HG02973 (cell line): ENCODE measurements around the gene DGCR8.

Source experiments
- ATAC-seq: cut with Tn5 transposase; IDR thresholded peaks from one replicate; pipeline ENCODE4 v1.9.1; 2021; ENCODE audit warnings: moderate library complexity; ENCODE audit not compliant: unreplicated experiment

DGCR8 gene

DNA sequence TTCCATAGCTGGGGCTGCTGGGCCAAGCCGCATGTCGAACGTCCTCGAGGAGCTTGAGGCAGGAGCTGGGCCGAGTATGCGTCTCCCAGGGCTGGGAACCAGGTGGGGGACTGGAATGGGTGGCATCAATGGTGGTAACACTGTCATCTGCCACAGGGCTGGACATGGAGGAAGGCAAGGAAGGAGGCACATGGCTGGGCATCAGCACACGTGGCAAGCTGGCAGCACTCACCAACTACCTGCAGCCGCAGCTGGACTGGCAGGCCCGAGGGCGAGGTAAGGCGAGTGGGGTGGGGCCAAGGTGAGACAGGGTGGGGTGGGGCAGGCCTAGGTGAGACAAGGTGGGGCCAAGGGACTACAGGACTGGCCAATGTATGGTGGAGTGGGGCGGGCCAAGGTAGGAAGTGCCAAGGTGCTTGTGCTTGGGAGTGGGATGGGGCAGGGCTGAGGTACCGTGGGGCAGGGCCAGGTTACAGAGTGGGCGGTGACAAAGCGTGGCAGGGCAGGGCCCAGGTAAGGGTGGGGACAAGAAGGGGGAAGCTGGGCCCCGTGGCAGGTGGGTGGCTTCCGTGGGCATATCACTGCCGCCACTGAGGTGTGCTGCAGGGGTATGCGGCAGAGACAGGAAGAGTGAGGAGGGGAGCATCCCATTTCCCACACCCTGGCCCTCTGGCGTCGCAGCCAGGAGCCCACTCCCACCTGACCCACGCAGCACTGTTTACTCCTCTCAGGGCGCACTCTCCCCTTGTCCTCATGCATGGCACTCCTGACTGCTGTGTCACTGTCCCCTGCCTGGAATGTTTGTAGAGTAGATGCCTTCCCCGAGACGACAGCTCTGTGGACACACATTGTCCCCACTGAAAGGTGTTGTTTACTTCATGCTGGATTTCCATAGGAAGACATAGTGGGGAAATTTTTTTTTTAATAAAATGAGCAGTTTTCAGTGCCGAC lies 27.5 kb upstream of the DGCR8 start:
- ATAC-seq: no peak

DNA sequence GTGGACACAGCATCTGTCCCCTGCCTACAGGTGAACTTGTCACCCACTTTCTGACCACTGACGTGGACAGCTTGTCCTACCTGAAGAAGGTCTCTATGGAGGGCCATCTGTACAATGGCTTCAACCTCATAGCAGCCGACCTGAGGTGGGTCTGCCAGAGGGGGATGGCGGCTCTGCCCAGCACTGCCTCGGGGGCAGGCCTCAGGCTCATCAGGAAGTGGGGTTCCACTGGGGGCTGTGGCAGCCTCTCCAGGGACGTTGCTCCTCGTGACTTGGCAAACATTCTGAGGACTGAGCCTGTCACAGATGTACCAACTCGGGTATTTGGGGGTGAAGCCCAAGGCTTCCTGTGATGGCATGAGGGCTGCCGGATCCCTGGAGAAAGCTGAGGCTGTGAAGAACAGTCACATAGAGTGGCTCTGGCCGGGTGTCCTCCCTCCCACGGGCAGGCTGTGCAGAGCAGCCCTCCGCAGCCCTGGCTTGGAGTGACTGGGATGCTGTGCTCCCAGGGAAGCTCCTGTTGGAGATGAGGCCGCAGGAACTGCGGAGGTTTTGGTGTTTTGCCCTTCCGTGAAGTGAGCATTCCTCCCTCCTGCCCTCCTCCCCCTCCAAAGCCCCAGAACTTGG lies 26.5 kb upstream of the DGCR8 start:
- no peak for ATAC-seq

DNA sequence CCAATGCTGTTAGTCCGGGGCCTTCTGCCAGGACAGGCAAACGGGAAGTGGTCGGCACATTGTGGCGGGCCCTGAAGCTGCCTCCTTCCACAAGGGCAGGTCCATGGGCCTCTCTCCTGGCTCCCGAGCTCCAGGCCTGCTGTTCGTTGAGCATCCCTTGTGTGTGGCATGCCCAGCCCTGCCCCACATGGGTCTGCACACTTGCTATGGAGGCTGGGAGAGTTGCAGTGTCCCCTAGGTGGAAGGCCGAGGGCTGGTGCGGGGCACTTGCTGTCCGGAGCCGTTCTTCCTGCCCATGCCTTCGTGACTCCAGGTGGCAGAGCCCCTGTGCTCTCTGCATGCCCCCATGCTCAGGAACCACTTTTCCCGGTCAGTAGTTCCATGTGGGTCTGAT lies 26.0 kb upstream of the DGCR8 start:
- ATAC-seq: no peak

DNA sequence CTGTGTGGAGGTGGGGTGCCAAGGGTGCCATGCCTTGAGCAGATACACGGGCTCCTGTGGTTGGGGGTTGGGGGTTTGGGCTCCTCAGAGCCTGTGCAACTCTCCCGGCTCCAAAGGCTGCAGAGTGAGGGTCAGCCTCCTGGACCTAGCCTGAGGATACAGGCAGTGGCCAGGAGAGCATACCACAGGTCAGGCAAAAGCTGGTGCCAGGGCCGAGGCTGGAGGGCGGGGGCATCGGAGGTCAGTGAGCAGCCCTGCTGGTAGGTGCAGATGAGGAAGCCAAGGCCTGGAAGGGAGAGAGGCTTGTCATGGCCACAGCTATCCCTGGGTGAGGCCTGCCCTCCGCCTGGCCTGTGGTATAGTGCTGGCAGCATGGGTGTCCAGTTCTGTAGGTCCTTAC lies 25.6 kb upstream of the DGCR8 start:
- ATAC-seq: no peak

DNA sequence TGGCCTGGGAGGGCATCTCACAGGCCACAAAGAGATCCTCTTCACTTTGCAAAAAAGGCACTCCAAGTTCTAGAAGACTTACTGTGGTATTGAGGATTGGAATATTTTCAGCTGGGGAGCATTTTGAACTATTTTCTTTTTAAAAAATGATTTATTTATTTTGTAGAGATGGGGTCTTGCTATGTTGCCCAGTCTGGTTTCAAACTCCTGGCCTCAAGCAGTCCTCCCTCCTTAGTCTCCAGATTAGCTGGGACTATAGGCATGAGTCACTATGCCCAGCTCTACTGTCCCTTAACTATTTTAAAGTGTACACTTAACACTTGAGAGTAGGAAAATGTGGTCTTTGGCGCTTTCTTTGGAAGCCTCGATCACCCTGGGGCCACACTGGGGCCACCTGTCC lies 24.9 kb upstream of the DGCR8 start:
- no peak for ATAC-seq

DNA sequence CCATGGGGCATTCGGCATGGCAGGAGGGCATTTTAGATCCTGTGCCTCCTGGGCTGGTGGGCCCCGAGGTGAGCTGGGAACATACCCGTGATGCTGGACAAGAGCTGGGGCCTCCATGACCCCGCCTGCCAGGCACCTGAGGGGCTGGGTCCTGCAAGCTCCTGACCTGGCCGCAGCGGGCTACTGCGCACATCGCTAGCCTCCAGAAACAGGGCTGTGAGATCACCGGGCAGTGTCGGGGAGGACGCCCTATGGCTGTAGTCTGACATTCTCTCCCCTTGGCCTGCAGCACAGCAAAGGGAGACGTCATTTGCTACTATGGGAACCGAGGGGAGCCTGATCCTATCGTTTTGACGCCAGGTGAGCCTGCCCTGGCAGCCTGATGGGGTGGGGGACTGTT lies 24.4 kb upstream of the DGCR8 start:
- ATAC-seq: no peak

DNA sequence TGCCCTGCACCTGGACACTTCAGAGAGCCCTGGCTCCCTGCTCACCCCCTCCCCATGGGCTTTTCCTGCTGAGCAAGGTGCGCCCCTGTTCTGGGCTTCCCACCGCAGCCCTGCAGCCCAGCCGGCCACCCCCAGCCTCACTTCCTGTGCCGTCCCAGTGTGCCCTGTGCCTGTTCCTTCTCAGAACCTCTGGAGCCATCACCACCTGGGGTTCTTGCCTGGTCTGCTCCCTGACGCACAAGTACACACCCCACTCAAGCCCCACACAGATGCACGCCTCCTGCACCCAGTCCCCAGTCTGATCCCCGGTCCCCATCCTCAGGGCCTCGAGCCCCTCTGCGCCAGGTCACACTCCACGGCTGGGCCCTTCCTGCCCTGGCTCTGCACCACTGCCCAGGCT lies 23.9 kb upstream of the DGCR8 start:
- no peak for ATAC-seq

DNA sequence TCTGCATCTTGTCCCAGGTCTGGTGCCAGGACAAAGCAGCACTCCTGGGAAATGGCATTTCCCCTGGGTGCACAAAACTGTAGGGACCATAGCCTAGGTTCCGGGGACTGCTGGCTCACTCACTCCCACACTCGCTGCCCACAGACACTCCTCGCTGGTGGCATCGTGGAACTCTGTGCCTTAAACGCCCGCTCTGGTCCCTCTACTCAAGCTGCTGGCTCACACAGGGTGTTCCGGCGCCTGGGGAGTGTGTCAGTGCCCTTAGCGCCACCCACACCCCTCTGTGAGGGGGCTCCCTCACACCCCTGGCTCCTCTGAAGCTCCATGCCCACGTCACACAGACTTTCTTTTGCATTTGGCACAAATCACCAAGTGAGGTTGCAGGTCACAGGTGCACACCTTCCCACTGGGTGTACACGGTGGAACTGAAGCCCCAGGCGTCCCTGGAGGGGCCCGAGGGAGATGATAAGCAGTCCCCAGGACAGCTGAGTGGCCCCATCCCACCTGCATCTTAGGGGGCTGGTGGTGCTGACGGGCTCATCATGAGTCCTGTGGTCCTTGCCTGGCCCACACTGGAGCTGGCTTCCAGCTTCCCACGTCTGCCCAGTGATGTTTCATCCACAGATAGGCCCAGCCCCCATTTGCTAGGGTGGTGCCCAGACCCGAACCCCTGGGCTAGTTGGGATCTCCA lies 23.2 kb upstream of the DGCR8 start:
- no peak for ATAC-seq

DNA sequence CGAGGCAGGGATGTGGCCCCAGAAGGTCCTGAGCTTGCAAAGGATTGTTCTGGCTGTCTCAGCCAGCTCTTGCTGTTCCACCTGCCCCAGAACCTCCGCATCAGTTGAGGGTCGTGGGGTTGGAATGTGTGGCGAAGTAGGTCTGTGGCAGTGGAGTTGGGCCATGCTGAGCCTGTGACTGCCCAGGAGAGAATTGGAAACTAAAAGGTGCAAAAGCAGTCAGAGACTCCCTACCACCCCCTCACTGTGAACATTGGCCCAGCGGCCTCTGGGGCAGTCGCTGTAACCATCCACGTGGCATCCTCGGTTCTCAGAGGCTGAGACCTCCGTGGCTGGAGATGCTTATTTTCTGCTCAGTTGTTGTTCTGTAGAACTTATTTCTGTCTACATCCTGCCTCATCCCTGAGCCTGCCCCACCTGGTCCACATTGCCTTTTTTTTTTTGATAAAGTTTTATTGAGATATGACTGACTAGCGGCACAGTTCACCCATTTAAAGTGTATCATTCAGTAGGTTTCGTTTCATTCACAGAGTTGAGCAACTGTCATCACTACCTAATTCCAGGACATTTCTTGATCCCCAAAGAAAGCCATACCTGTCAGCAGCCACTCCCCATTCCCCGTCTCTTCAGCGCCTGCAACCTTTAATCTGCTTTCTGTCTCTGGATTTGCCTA lies 22.3 kb upstream of the DGCR8 start:
- ATAC-seq: no peak

DNA sequence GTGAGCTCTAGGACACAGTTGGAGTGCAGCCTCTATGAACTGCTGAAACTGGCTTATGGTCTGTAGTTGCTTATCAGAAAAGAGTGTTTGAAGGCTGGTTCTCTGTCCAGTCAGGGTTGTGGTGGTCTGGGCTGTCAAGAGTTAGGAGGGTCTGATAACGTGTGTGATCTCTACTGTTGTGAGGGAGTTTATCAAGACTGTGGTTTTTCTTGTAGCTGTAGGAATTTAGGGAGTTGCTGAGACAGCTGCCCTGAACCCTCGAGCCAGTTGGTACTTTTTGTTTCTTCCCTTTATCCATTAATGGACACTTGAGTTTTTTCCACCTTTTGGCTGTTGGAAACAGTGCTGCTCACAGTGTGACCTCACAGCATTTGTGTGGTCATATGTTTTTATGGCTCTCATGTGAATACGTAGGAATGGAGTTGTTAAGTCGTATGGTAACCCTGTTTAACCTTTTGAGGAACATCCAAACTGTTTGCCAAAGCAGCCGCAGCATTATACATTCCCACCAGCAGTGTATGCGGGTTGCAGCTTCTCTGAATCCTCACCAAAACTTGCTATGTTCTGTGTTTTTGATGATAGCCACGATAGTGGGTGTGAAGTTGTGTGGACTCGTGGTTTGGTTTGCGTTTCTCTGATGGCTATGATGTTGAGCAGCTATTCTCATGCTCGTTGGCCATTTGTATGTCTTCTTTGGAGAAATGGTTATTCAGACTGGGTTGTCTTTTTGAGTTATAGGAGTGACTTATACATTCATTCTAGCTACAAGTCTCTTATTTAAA lies 20.9 kb upstream of the DGCR8 start:
- no peak for ATAC-seq

DNA sequence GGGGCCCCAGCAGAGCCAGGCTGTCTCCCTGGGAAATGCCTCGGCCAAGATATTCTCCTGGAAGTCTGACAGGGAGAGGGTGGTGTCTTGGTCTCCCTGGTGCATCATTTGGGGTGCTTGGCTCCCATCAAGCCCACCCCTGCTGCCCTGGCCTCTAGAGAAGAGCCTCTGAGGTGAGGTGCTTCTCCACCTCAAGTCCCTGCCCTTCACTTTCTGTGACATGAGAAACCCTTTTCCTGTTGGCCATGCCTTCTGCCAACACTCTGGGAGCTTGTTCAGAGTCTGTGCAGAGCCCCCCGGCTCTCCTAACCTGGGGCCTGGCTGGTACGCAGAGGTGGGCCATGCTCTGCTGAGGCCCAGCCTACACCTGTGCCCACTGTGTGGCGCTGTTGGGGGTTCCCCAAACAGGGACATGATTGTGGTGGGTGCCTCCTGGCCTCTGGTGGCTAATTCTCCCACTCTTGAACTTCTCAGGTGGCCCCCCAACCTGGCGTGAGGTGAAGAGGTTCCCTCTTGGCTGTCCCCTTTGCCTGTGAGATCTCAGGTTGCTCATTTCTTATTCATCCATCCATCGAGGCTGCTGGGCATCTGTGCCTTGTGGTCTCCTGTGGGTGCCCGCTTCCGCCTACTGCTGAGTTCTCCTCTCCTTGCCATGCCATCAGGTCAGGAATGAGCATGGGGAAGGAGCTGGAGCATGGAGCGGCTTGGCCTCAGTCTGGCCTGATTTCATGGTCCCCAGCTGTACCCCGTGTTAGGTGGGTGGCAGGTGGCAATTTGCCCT lies 19.2 kb upstream of the DGCR8 start:
- no peak for ATAC-seq

DNA sequence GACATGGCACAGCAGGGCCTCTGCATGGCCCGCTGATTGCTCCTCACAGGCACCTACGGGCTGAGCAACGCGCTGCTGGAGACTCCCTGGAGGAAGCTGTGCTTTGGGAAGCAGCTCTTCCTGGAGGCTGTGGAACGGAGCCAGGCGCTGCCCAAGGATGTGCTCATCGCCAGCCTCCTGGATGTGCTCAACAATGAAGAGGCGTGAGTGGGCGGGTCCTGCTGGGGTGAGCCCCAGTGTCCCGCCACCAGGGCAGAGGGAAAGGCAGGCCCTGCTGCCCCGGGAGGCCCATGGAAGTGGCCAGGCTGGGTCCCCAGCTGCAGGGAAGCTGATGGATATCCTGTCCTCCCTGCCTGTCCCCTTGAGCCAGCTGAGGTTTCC lies 18.6 kb upstream of the DGCR8 start:
- ATAC-seq: no peak

DNA sequence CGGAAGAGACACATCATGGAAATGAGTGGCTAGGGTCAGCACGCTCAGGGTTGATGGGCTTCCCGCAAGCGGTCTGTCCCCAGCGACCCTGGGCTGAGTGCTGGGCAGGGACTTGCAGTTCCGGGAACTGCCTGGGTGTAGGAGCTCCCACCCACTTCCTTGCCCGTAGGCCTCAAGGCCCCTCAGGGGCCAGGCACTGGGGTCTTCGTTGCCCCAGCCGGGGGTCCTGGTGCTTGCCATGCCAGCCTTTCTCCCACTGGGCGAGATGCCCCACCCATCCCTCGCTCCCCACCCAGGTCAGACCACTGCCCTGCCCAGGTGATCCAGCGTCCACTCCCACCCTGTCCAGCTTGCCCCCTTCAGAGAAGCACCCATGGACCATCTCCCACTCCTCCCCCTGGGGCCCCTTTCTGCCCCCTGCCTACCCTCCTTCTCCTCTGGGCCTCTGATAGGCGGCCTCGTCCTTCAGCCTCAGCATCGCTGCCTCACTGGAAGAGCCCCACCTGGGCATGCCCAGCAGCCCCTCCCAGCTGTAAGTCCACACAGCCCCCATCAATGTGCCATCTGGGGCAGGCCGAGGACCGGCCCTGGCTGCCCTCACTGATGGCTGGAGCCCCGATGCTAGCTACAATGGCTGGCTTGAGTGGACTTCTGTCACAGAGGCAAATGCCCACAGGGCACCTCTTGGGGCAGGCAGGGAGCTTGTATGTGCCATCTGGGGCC lies 17.8 kb upstream of the DGCR8 start:
- no peak for ATAC-seq

DNA sequence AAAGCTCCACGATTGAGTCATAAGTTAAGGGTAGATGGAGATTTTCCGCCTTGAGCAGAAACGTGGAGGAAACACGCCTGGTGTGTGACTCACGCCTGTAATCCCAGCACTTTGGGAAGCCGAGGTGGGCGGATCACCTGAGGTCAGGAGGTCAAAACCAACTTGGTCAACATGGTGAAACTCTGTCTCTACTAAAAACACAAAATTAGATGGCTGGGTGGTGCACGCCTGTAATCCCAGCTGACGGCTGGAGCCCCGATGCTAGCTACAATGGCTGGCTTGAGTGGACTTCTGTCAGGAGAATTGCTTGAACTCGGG lies 17.3 kb upstream of the DGCR8 start:
- no peak for ATAC-seq

DNA sequence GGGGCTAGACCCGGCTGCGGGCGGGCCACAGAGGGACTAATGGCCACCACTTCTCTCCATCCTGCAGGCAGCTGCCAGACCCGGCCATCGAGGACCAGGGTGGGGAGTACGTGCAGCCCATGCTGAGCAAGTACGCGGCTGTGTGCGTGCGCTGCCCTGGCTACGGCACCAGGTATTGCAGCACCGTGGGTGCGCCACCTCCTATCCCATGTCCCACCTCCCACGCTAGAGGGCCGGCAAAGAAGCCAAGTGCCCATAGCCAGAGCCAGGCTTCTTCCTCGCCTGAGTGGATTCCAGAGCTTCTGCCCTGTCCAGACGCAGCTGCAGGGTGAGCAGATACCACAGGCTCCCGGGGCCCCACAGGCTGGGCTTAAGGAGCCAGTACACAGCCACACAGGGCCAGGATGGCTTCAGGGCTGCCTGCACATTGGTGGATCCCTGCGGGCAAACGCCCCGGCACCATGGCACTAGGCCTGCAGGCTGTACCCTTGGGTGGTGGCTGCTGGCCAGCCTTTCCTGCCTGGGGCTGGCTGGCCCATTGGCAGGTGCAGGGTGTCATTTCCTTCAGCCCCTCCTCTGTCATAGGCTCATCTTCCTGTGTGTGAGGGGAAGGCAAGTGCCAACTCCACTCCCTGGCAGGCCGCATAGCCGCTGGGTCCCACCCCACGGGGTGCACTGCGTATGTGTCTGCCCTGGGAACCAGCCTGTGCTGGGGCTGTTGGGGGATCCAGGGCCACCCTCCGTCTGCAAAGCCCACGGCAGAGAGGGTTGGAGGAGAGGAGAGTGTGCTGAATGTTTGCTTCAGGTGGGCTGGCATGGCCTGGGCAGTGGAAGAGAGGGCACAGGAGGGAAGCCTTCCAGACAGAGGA lies 16.5 kb upstream of the DGCR8 start:
- no peak for ATAC-seq

DNA sequence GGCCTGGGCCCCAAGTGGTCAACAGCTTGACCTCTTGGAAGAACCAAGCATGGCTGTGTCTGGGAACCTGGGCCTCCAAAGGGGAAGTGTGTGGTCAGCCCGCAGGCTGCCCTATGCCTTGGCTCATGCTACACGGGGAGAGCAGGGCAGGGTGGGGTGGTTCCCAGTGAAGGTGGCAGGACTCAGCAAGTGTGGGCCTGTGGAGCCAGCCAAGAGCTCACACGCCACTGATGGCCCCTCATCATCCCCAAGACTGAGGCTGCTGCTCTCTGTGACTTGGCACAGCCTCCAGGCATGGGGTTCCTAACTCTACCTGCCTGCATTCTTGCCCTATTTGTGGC lies 15.9 kb upstream of the DGCR8 start:
- no peak for ATAC-seq

DNA sequence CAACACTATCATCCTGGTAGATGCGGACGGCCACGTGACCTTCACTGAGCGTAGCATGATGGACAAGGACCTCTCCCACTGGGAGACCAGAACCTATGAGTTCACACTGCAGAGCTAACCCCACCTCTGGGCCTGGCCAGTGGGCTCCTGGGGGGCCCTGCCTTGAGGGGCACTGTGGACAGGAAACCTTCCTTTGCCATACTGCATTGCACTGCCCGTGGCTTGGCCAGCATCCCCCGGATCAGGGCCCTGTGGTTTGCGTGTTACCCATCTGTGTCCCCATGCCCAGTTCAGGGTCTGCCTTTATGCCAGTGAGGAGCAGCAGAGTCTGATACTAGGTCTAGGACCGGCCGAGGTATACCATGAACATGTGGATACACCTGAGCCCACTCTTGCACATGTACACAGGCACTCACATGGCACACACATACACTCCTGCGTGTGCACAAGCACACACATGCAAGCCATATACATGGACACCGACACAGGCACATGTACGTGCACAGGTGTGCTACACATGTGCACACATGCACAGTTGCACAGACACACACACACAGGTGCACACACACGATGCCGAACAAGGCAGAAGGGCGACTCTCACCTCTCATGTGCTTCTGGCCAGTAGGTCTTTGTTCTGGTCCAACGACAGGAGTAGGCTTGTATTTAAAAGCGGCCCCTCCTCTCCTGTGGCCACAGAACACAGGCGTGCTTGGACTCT lies 15.3 kb upstream of the DGCR8 start:
- no peak for ATAC-seq
